GM18907 (cell line): ENCODE measurements around the gene GPR17.

ENCODE experiments used
- ATAC-seq: cut with Tn5 transposase; IDR thresholded peaks from one replicate; pipeline ENCODE4 v1.9.1; 2021; ENCODE audit warnings: mild to moderate bottlenecking, moderate library complexity; ENCODE audit not compliant: unreplicated experiment

Gene GPR17

GRCh38 chr2:127645395-127646291 lies at the start of gene GPR17:
GPR17 (plus strand) TSS chr2:127646153; CDS start chr2:127650736, 4,583 bp downstream.
- ATAC-seq: no peak

DNA sequence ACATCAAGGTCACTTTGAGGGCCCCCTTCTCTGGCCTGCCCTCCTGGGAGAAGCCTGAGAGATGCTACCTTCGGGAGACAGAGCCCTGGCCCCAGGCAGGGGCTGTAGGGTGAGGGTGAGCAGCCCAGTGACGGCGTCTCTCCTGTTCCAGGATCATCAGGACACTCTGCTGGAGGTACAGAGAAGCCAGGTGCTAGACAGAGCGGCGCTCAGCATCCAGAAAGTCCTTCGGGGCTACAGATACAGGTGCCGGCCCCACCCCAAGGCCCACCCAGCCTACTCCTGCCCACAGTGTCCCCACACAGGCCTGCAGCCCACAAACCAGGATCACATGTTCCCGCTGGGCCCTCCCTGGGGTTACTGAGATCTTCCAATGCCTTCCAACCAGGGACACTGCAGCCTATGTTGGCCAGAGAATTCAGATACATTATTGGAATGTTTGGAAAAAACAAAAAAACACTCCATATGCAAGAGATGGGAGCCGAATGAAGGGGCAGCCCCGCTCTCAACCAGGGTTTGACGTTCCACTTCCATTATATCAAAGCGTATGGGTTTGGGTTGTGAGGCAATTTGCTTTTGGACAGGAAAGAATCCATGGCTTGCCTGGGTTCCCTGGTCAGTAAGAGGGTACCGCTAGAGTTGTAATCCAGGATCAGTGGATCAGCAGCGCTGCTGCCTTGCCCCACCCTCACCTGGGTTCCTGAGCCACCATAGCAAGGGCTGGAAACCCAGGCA lies 49.5 kb upstream of the GPR17 start:
- no peak for ATAC-seq

GRCh38 chr2:127597046-127597983 lies 48.6 kb upstream of the GPR17 start:
- no peak for ATAC-seq

DNA sequence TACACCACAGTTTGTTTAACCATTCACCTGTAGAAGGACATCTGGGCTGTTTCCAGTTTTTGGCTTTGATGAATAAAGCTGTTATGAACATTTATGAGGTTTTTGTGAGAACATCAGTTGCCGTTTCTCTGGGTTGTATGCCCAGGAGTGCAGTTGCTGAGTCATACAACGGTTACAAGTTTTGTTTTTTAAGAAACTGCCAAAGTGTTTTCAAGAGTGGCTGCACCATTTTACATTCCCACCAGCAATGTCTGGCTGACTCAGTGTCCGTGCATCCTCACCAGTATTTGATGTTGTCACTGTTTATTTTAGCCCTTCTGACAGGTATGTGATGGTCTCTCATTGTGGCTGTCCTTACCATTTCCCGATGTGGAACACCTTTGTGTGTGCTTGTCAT lies 48.0 kb upstream of the GPR17 start:
- no peak for ATAC-seq

DNA sequence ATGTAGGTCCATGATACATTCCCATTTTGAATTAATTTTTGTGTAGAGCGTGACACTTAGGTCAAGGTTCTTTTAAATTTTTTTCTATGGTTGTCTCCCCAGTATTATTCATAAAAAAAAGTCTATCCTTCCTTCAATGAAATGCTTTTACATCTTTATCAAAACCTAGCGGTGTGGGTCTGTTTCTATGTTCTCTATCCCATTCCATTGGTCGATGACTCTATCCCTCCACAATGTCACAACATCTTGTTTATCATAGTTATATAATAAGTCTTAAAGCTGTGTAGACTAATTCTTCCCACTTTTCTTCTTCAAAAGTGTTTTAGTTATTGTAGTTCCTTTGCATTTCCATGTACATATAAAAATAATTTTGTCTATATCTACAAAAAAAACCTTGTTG lies 47.2 kb upstream of the GPR17 start:
- no peak for ATAC-seq

GRCh38 chr2:127599211-127599610 lies 46.7 kb upstream of the GPR17 start:
- no peak for ATAC-seq

- ATAC-seq: no peak
Measured at GRCh38 chr2:127604986-127605385, 41.0 kb upstream of the GPR17 start.

DNA sequence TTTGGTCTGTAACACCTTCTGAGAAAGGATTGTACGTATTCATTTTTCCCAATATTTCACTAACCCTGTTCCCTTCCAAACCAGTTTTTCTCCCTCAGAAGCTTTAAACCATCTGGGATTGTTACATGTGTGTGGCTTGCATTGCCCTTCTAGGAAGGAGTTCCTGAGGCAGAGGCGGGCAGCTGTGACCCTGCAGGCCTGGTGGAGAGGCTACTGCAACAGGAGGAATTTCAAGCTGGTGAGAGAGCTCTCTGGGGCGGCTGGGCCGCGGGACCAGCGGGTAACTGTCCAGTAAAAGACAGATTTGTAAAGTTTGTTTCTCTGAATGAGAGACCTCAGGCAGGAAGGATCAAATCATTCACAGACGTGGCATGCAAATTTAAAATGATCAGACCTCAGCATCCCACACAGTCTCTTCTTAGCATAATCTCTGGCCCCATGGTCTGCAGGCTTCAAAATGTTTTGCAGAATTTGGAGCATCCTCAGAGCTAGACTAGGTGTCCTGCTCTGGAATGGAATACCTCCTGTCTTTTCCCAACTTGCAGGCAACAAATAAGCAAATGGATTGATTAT lies 40.2 kb upstream of the GPR17 start:
- ATAC-seq: no peak

DNA sequence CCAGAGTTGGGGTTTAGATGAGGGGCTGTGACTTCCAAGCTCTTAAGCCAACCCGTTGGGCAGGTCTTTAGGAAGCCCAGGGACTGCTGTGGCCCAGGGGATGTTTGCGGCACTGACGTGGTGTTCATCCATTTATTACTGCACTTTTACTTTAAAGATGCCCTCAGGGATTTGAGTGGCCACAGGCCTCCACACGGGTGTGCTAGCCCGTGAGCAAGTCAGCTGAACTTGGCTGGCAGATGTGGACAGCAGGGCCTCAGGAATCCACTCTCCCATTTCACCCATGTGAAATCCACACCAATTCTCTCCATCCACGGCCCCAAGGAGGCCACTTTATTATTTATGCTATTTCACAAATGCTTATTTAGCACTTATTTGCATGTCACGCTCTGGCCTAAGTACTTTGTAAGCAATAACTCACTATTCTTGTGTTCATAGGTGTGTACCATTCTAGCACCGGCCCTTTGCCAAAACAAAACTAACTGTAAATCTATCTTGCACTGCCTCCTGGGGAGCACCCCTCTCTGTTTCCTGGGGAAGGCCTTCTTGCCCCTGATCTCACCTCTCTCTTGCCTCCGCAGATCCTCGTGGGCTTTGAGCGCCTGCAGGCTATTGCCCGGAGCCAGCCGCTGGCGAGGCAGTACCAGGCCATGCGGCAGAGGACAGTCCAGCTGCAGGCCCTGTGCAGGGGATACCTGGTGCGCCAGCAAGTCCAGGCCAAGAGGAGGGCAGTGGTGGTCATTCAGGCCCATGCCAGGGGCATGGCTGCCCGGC lies 39.1 kb upstream of the GPR17 start:
- ATAC-seq: no peak

- ATAC-seq: no peak
Measured at GRCh38 chr2:127607399-127607908, 38.5 kb upstream of the GPR17 start.

GRCh38 chr2:127608061-127609030 lies 37.6 kb upstream of the GPR17 start:
- no peak for ATAC-seq

GRCh38 chr2:127609031-127609751 lies 36.8 kb upstream of the GPR17 start:
- ATAC-seq: no peak

- no peak for ATAC-seq
Measured at GRCh38 chr2:127609818-127610217, 36.1 kb upstream of the GPR17 start.

DNA sequence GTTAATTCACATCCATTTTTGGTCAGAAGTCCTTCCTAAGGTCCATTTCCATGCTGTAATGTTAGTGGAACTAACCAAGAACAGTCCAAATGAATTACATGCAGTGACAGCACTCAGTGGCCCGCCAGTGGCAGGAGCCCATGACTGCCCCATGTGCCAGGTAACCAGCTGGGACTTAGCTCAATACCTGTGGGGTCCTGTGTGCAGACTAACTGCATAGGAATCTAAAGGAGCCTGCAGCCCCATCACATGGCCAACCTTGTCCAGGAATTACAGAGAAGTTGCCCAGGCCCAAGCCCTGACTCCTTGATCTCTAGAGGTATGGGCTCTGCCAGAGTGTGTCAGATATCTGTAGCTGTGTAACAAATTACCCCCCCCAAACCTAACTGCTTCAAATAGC lies 35.4 kb upstream of the GPR17 start:
- no peak for ATAC-seq

DNA sequence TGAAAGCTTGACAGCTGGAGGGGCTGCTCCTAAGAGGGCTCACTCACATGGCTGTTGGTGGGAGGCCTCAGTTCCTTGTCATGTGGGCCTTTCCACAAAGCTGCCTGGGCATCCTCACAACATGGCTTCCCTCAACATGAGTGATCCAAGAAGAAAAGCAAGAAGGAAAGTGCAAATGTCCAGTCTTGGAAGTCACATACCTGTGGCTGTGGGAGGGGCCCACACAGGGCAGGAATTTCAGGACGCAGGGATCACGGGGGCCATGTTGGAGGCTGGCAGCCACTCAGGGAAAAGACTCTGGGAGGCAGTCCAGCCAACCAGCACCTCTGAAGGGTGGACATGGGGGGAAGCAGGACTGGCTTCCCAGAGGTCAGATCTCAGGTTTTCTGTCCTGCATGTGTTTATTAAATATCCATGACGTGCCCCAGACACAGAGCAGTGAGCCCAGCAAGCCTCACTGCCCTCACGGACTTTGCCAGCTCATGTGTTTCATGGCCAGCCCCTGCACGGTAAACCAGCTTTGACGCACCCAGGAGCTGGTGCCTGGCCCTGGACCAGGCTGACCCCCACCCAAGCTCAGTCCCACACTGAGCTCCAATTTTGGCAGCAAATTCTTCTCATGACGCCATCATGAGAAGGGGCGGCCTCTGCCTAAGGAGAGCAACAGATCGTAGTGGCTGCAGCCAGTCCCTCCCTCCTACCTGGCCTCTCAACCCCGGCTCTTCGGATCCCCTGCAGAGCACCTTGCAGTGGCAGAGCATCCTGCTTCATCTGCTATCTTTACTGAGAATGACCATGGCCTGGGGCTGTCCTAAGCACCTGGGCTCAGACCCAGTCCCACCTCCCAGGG lies 34.7 kb upstream of the GPR17 start:
- ATAC-seq: no peak

GRCh38 chr2:127612111-127612822 lies 33.7 kb upstream of the GPR17 start:
- ATAC-seq: no peak
